ENCODE results near the gene RND2.

DNA sequence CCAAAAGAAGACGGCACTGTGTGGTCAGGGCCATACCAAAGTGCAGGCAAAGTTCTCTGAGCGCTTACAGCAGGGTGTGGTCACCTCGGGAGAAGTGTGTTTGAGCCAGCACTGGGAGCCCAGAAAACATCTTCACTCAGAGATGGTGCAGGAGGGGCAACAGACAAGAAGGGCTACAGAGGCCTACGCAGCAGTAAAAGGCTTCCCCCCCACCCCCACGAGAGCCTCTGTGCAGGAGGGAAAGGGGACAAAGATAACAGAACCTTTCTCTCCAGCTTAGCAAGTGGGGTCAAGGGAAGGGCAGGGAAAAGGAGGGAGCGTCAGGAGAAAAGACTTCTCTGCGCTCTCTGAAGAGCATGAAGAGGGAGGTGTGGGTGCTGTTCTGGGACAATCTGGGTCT, 5.6 kb upstream of the RND2 start:
- TF ChIP-seq, protein P1, sequence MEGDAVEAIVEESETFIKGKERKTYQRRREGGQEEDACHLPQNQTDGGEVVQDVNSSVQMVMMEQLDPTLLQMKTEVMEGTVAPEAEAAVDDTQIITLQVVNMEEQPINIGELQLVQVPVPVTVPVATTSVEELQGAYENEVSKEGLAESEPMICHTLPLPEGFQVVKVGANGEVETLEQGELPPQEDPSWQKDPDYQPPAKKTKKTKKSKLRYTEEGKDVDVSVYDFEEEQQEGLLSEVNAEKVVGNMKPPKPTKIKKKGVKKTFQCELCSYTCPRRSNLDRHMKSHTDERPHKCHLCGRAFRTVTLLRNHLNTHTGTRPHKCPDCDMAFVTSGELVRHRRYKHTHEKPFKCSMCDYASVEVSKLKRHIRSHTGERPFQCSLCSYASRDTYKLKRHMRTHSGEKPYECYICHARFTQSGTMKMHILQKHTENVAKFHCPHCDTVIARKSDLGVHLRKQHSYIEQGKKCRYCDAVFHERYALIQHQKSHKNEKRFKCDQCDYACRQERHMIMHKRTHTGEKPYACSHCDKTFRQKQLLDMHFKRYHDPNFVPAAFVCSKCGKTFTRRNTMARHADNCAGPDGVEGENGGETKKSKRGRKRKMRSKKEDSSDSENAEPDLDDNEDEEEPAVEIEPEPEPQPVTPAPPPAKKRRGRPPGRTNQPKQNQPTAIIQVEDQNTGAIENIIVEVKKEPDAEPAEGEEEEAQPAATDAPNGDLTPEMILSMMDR (IDR thresholded peaks at IDR 0.05) = no peak
- no peak for TF ChIP-seq TCF7L2 (IDR thresholded peaks at IDR 0.05; ENCODE audit: low read depth, low read length)
- TF ChIP-seq POLR2AphosphoS5 (IDR thresholded peaks at IDR 0.05; ENCODE audit: low read depth, low read length) = no peak
- TF ChIP-seq SIN3A (IDR thresholded peaks at IDR 0.05; ENCODE audit: borderline replicate concordance, insufficient read depth, low read depth, low read length) = no peak
